Measurements from ENCODE around the gene ARHGAP42. TPM values are rescaled to one million over a fixed set of nuclear protein-coding genes. Genes with fewer than 3 reads are reported as not detected.
A peak's percentile ranks its signal among the peaks of the same experiment; 100 is the strongest.

ARHGAP42 gene
- total and polyA plus RNA-seq, 2 experiments from 2014 or later = 64.8 to 135 TPM

- peak in 1 of 2 donors; percentile 47 for DNase-seq (ENCODE audit: low read depth in 1 of 2, low spot score in 1 of 2)
- TF ChIP-seq CTCF (IDR thresholded peaks at IDR 0.05; ENCODE audit: low read depth, low read length) = no peak
- no peak overlapping the region for H3K27ac ChIP-seq
- peaks cover 6% of the 10 kb centered on the region for H3K36me3 ChIP-seq
- no peak overlapping the region for H3K4me3 ChIP-seq
- no peaks in the 10 kb centered on the region for H3K4me1 ChIP-seq (ENCODE audit: low read depth)
- no peaks in the 10 kb centered on the region for H3K9me3 ChIP-seq (ENCODE audit: low read depth)
- no peaks in the 10 kb centered on the region for H3K27me3 ChIP-seq
These were observed 113.1 kb downstream of the ARHGAP42 start for GRCh38 chr11:100800202-100800601.

- Histone ChIP-seq H3K27ac (no peak overlapping the region), H3K4me3 (no peak overlapping the region), H3K27me3 (no peaks in the 10 kb centered on the region), H3K9me3 (ENCODE audit: low read depth) (no peaks in the 10 kb centered on the region), H3K4me1 (ENCODE audit: low read depth) (no peaks in the 10 kb centered on the region), H3K36me3 (peaks cover 2% of the 10 kb centered on the region)
- no peak for TF ChIP-seq CTCF (IDR thresholded peaks at IDR 0.05; ENCODE audit: low read depth, low read length)
- no peak for DNase-seq (ENCODE audit: low read depth in 1 of 2, low spot score in 1 of 2)
These were observed 114.3 kb downstream of the ARHGAP42 start for GRCh38 chr11:100801225-100801999.

GRCh38 chr11:100805506-100806199 lies 118.6 kb downstream of the ARHGAP42 start:
- H3K4me1 ChIP-seq (ENCODE audit: low read depth) = peaks cover 16% of the 10 kb centered on the region
- DNase-seq (ENCODE audit: low read depth in 1 of 2, low spot score in 1 of 2) = peak in 1 of 2 donors; percentile 31
- no peaks in the 10 kb centered on the region for H3K27me3 ChIP-seq
- H3K4me3 ChIP-seq = no peak overlapping the region
- no peak for TF ChIP-seq CTCF (IDR thresholded peaks at IDR 0.05; ENCODE audit: low read depth, low read length)
- no peaks in the 10 kb centered on the region for H3K9me3 ChIP-seq (ENCODE audit: low read depth)
- no peak overlapping the region for H3K27ac ChIP-seq
- H3K36me3 ChIP-seq = no peaks in the 10 kb centered on the region

GRCh38 chr11:100806296-100806695 lies 119.2 kb downstream of the ARHGAP42 start:
- H3K4me3 ChIP-seq = no peak overlapping the region
- H3K9me3 ChIP-seq (ENCODE audit: low read depth) = no peaks in the 10 kb centered on the region
- no peak overlapping the region for H3K27ac ChIP-seq
- no peaks in the 10 kb centered on the region for H3K27me3 ChIP-seq
- H3K4me1 ChIP-seq (ENCODE audit: low read depth) = peaks cover 16% of the 10 kb centered on the region
- DNase-seq (ENCODE audit: low read depth in 1 of 2, low spot score in 1 of 2) = no peak
- H3K36me3 ChIP-seq = no peaks in the 10 kb centered on the region
- TF ChIP-seq CTCF (IDR thresholded peaks at IDR 0.05; ENCODE audit: low read depth, low read length) = no peak

GRCh38 chr11:100808904-100809491 lies 121.9 kb downstream of the ARHGAP42 start:
- H3K4me3 ChIP-seq = no peak overlapping the region
- DNase-seq (ENCODE audit: low read depth in 1 of 2, low spot score in 1 of 2) = peak in 1 of 2 donors; percentile 84
- H3K9me3 ChIP-seq (ENCODE audit: low read depth) = no peaks in the 10 kb centered on the region
- H3K27ac ChIP-seq = peak overlapping the region; percentile 69
- no peak for TF ChIP-seq CTCF (IDR thresholded peaks at IDR 0.05; ENCODE audit: low read depth, low read length)
- peaks cover 16% of the 10 kb centered on the region for H3K4me1 ChIP-seq (ENCODE audit: low read depth)
- no peaks in the 10 kb centered on the region for H3K36me3 ChIP-seq
- H3K27me3 ChIP-seq = no peaks in the 10 kb centered on the region
